Measurements from ENCODE around the gene PTGIS. TPM values are rescaled to one million over a fixed set of nuclear protein-coding genes. Genes with fewer than 3 reads are reported as not detected.

PTGIS gene
- total and polyA plus RNA-seq, 5 donors, result 19.9 to 98.4 (median 53.6) TPM

GRCh38 chr20:49477200-49477599 is 90.7 kb downstream of the PTGIS start:
- H3K4me3 ChIP-seq (ENCODE audit: low read length), result no peak overlapping the region
- 79% methylated on average over 3 of the region's 3 CpGs for WGBS
- no peak overlapping the region for H3K27ac ChIP-seq (ENCODE audit: low read length)
- intact Hi-C loops (cut with DNase I), result no loop called here
- no peaks in the 10 kb centered on the region for H3K9me3 ChIP-seq (ENCODE audit: control insufficient read depth, low read length)
- no peaks in the 10 kb centered on the region for H3K4me1 ChIP-seq (ENCODE audit: control insufficient read depth, insufficient read depth, low read length)
- ATAC-seq (no peak), DNase-seq (no peak)
- no peaks in the 10 kb centered on the region for H3K27me3 ChIP-seq (ENCODE audit: control insufficient read depth, insufficient read depth)

GRCh38 chr20:49476016-49476355 is 92.0 kb downstream of the PTGIS start:
- no peak overlapping the region for H3K27ac ChIP-seq (ENCODE audit: low read length)
- 56% methylated on average over 7 of the region's 7 CpGs for WGBS
- intact Hi-C loops (cut with DNase I), result no loop called here
- ATAC-seq (no peak), DNase-seq (no peak)
- no peaks in the 10 kb centered on the region for H3K4me1 ChIP-seq (ENCODE audit: control insufficient read depth, insufficient read depth, low read length)
- no peaks in the 10 kb centered on the region for H3K27me3 ChIP-seq (ENCODE audit: control insufficient read depth, insufficient read depth)
- no peaks in the 10 kb centered on the region for H3K9me3 ChIP-seq (ENCODE audit: control insufficient read depth, low read length)
- no peak overlapping the region for H3K4me3 ChIP-seq (ENCODE audit: low read length)

DNA sequence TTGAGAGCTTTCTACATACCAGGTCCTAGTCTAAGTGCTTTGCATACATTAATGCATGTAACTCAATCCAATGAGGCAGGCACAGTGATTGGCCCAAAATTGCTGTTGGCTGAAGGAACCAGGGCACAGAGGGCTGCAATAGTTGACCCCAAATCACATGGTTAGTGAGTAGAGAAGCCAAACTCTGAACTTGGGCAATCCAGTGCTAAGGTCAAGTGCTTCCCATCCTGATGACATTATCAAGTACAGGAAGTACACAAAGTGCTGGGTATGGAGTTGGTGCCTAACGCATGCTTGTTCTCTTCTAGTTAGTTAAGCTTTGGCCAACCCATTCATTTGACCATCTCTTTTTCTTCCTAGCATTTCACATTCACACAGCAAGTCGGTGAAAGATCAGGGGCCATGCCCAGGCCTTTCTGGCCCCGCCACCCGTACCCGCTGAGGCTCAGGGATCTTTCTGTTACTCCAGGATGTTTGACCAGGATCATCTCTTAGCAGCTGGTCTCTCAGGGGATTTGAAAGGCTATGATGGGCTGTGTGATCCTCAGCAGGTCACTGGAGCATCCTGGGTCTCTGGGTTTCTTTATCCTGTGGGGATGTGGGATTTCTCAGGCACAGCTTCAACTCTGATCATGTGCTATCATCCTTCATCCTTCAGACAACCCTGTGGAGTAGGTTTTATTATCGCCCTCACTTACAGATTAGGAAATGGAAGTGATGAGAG is 92.5 kb downstream of the PTGIS start:
- intact Hi-C loops (cut with DNase I), result no loop called here
- DNase-seq (no peak), ATAC-seq (no peak)
- Histone ChIP-seq H3K4me3 (ENCODE audit: low read length) (no peak overlapping the region), H3K27me3 (ENCODE audit: control insufficient read depth, insufficient read depth) (no peaks in the 10 kb centered on the region), H3K4me1 (ENCODE audit: control insufficient read depth, insufficient read depth, low read length) (no peaks in the 10 kb centered on the region), H3K9me3 (ENCODE audit: control insufficient read depth, low read length) (no peaks in the 10 kb centered on the region), H3K27ac (ENCODE audit: low read length) (no peak overlapping the region)
- 85% methylated on average over 6 of the region's 6 CpGs for WGBS

- 52% methylated on average over 5 of the region's 5 CpGs for WGBS
- ATAC-seq, result no peak
- no peaks in the 10 kb centered on the region for H3K9me3 ChIP-seq (ENCODE audit: control insufficient read depth, low read length)
- H3K4me1 ChIP-seq (ENCODE audit: control insufficient read depth, insufficient read depth, low read length), result no peaks in the 10 kb centered on the region
- DNase-seq, result no peak
- intact Hi-C loops (cut with DNase I), result no loop called here
- H3K4me3 ChIP-seq (ENCODE audit: low read length), result no peak overlapping the region
- H3K27ac ChIP-seq (ENCODE audit: low read length), result no peak overlapping the region
- H3K27me3 ChIP-seq (ENCODE audit: control insufficient read depth, insufficient read depth), result no peaks in the 10 kb centered on the region
Observed at GRCh38 chr20:49471397-49471796, 96.5 kb downstream of the PTGIS start.

DNA sequence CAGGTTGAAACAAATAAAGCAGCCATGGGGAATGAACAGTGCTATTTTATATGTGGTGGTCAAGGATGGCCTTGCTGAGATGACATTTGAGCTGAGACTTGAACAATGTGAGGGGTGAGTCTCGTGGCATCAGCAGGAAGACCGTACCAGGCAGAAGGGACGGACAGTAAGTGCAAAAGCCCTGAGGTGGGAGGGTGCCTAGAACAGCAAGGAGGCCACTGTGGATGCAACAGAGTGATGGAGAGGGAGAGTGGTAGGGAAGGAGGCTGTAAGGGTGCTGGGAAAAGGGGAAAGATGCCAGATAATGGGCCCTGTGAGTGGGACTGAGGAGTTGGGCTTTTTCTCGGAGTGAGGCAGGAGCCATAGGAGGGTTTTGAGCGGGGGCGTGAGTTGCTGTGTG is 97.0 kb downstream of the PTGIS start:
- ATAC-seq (no peak), DNase-seq (no peak)
- Histone ChIP-seq H3K4me3 (ENCODE audit: low read length) (no peak overlapping the region), H3K27ac (ENCODE audit: low read length) (no peak overlapping the region), H3K4me1 (ENCODE audit: control insufficient read depth, insufficient read depth, low read length) (no peaks in the 10 kb centered on the region), H3K9me3 (ENCODE audit: control insufficient read depth, low read length) (no peaks in the 10 kb centered on the region), H3K27me3 (ENCODE audit: control insufficient read depth, insufficient read depth) (no peaks in the 10 kb centered on the region)
- intact Hi-C loops (cut with DNase I), result no loop called here
- WGBS, result 81% methylated on average over 6 of the region's 6 CpGs

DNA sequence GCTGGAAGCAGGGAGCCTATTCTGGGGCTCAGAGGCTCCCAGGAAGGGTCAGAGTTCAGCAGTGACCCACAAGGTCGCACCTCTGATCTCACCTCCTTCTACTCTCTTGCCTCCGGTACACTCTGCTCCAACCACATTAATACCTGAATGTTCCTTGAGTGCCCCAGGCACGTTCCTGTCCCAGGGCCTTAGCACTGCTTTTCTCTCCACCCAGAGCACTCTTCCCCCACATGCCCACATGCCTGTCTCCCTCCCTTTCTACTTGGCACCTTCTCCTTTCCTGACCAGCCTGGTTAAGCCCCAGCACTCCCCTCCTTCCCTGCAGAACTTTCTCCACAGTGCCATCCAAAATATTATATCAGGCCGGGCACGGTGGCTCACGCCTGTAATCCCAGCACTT is 98.9 kb downstream of the PTGIS start:
- no peak overlapping the region for H3K27ac ChIP-seq (ENCODE audit: low read length)
- H3K4me3 ChIP-seq (ENCODE audit: low read length), result no peak overlapping the region
- H3K4me1 ChIP-seq (ENCODE audit: control insufficient read depth, insufficient read depth, low read length), result no peaks in the 10 kb centered on the region
- intact Hi-C loops (cut with DNase I), result no loop called here
- no peaks in the 10 kb centered on the region for H3K9me3 ChIP-seq (ENCODE audit: control insufficient read depth, low read length)
- DNase-seq, result no peak
- H3K27me3 ChIP-seq (ENCODE audit: control insufficient read depth, insufficient read depth), result no peaks in the 10 kb centered on the region
- no peak for ATAC-seq
- 87% methylated on average over 6 of the region's 6 CpGs for WGBS

GRCh38 chr20:49468412-49468811 is 99.5 kb downstream of the PTGIS start:
- DNase-seq (no peak), ATAC-seq (no peak)
- Histone ChIP-seq H3K4me1 (ENCODE audit: control insufficient read depth, insufficient read depth, low read length) (no peaks in the 10 kb centered on the region), H3K27ac (ENCODE audit: low read length) (no peak overlapping the region), H3K9me3 (ENCODE audit: control insufficient read depth, low read length) (no peaks in the 10 kb centered on the region), H3K4me3 (ENCODE audit: low read length) (no peak overlapping the region), H3K27me3 (ENCODE audit: control insufficient read depth, insufficient read depth) (no peaks in the 10 kb centered on the region)
- 77% methylated on average over 7 of the region's 7 CpGs for WGBS
- intact Hi-C loops (cut with DNase I), result no loop called here

- H3K27ac ChIP-seq (ENCODE audit: low read length), result no peak overlapping the region
- H3K4me3 ChIP-seq (ENCODE audit: low read length), result no peak overlapping the region
- ATAC-seq (no peak), DNase-seq (no peak)
- 91% methylated on average over 8 of the region's 8 CpGs for WGBS
- no peaks in the 10 kb centered on the region for H3K27me3 ChIP-seq (ENCODE audit: control insufficient read depth, insufficient read depth)
- no peaks in the 10 kb centered on the region for H3K9me3 ChIP-seq (ENCODE audit: control insufficient read depth, low read length)
- intact Hi-C loops (cut with DNase I), result no loop called here
- peaks cover 1% of the 10 kb centered on the region for H3K4me1 ChIP-seq (ENCODE audit: control insufficient read depth, insufficient read depth, low read length)
Observed at GRCh38 chr20:49466114-49466912, 101.6 kb downstream of the PTGIS start.

DNA sequence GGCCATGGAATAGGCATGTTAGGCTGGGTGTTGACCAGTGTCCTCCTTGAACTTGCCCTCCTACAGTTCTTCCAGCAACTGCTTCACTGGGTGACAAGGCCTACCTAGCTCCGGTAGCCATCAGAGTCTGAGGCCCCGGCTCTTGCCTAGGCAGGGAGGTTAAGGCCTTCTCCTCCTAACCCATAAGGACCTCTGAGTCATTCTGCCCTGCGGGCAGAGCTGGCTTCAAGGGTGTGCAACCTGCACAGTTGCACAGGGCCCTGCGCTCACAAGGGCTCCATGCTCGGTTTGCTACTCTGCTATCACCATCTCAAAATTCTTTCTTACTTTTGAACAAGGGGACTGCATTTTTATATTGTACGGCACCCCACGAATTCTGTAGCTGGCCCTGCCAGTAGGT is 103.4 kb downstream of the PTGIS start:
- 95% methylated on average over 7 of the region's 7 CpGs for WGBS
- Histone ChIP-seq H3K4me3 (ENCODE audit: low read length) (no peak overlapping the region), H3K27ac (ENCODE audit: low read length) (no peak overlapping the region), H3K4me1 (ENCODE audit: control insufficient read depth, insufficient read depth, low read length) (peaks cover 3% of the 10 kb centered on the region), H3K27me3 (ENCODE audit: control insufficient read depth, insufficient read depth) (no peaks in the 10 kb centered on the region), H3K9me3 (ENCODE audit: control insufficient read depth, low read length) (no peaks in the 10 kb centered on the region)
- intact Hi-C loops (cut with DNase I), result no loop called here
- ATAC-seq (peak in 1 of 2 donors; percentile 11), DNase-seq (no peak)

- Histone ChIP-seq H3K9me3 (ENCODE audit: control insufficient read depth, low read length) (no peaks in the 10 kb centered on the region), H3K4me1 (ENCODE audit: control insufficient read depth, insufficient read depth, low read length) (peaks cover 3% of the 10 kb centered on the region), H3K4me3 (ENCODE audit: low read length) (no peak overlapping the region), H3K27ac (ENCODE audit: low read length) (no peak overlapping the region), H3K27me3 (ENCODE audit: control insufficient read depth, insufficient read depth) (no peaks in the 10 kb centered on the region)
- 71% methylated on average over 6 of the region's 6 CpGs for WGBS
- intact Hi-C loops (cut with DNase I), result no loop called here
- ATAC-seq (no peak), DNase-seq (no peak)
Observed at GRCh38 chr20:49462626-49463025, 105.3 kb downstream of the PTGIS start.

- intact Hi-C loops (cut with DNase I), result no loop called here
- peaks cover 3% of the 10 kb centered on the region for H3K4me1 ChIP-seq (ENCODE audit: control insufficient read depth, insufficient read depth, low read length)
- 83% methylated on average over 9 of the region's 9 CpGs for WGBS
- no peaks in the 10 kb centered on the region for H3K9me3 ChIP-seq (ENCODE audit: control insufficient read depth, low read length)
- ATAC-seq (no peak), DNase-seq (no peak)
- no peaks in the 10 kb centered on the region for H3K27me3 ChIP-seq (ENCODE audit: control insufficient read depth, insufficient read depth)
- no peak overlapping the region for H3K4me3 ChIP-seq (ENCODE audit: low read length)
- H3K27ac ChIP-seq (ENCODE audit: low read length), result no peak overlapping the region
Observed at GRCh38 chr20:49461894-49462620, 105.9 kb downstream of the PTGIS start.
